GM23338 (cell line): ENCODE data around the gene SERPING1. TPM values are rescaled to one million over a fixed set of nuclear protein-coding genes. Genes with fewer than 3 reads are reported as not detected.

Experiments used
- EZH2 ChIP-seq: fragments of 200-600 bp; sonication (generic); IDR thresholded peaks from one replicate; pipeline ENCODE4 v1.8.0; 2017; ENCODE audit warnings: antibody characterized with exemption, mild to moderate bottlenecking, low read depth; ENCODE audit not compliant: unreplicated experiment
- STAT1 ChIP-seq: IDR thresholded peaks from one replicate; pipeline ENCODE4 v1.6.1; 2016; ENCODE audit warnings: antibody characterized with exemption; ENCODE audit not compliant: unreplicated experiment
- polyA plus RNA-seq: library from polyadenylated mRNA; unstranded; fragments of >200 nt; fragmentation: Nextera tagmentation; extraction: Ambion mirVana; gene quantifications from 2 replicates; pipeline ENCODE4 v1.2.1, GENCODE V29; 2016
- total RNA-seq: library from RNA; depleted of rRNA; stranded (reverse); fragments of >200 nt; shearing (Covaris generic); gene quantifications from 2 replicates; pipeline ENCODE4 v1.2.3, GENCODE V29; 2014
- TF ChIP-seq, protein P1 (sequence below): IDR thresholded peaks from one replicate; pipeline ENCODE4 v1.6.1; 2018; ENCODE audit warnings: antibody characterized with exemption; ENCODE audit not compliant: unreplicated experiment
- TF ChIP-seq, protein P2 (sequence below): fragments of 250-450 bp; sonication (Bioruptor Pico); IDR thresholded peaks from 2 replicates; pipeline ENCODE4 v1.5.0; 2020; ENCODE audit warnings: mild to moderate bottlenecking, moderate library complexity

The SERPING1 gene
- total and polyA plus RNA-seq, 2 experiments from 2014 or later = 42.3 to 54.7 TPM

DNA sequence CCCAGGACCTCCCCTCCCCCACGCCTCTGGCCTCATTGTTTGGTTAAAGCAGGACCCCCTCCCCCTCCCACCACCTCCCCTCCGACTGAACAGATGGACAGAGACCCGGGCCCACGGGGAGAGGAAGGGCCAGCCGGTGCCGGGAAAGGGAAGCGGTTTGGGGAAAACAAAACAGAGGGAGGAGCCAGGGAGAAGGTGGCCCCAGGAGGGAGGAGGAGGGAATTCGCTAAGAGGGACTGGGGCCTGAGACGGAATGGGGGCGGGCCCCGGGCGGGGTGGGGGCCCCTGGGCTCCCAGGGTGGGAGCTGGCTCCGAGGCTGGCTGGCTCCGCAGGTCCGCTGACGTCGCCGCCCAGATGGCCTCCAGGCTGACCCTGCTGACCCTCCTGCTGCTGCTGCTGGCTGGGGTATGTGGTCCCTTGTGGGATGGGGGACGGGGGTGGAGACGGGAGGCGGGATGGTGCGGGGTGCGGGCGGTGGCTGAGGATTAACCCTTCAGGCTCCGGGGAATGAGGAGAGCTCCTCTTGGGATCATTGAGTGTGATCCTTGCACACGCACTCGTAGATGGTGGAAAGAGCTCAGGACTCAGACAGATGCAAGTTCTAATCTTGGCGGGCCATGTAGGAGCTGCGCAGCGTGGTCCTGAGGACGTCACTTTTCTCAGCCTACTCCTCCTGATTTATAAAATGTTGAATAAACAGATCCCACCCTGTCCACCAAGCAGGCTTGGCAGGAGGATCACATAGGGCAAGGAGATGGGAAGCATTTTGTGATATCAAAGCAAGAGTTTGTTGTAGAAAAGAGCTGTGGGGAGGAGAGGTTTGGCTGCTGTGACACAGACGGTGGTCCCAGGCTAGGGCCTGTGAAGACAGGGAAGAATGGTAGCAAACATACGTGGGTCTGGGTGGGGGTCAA, 688 bp downstream of the SERPING1 start (continued):
- TF ChIP-seq, protein P1, sequence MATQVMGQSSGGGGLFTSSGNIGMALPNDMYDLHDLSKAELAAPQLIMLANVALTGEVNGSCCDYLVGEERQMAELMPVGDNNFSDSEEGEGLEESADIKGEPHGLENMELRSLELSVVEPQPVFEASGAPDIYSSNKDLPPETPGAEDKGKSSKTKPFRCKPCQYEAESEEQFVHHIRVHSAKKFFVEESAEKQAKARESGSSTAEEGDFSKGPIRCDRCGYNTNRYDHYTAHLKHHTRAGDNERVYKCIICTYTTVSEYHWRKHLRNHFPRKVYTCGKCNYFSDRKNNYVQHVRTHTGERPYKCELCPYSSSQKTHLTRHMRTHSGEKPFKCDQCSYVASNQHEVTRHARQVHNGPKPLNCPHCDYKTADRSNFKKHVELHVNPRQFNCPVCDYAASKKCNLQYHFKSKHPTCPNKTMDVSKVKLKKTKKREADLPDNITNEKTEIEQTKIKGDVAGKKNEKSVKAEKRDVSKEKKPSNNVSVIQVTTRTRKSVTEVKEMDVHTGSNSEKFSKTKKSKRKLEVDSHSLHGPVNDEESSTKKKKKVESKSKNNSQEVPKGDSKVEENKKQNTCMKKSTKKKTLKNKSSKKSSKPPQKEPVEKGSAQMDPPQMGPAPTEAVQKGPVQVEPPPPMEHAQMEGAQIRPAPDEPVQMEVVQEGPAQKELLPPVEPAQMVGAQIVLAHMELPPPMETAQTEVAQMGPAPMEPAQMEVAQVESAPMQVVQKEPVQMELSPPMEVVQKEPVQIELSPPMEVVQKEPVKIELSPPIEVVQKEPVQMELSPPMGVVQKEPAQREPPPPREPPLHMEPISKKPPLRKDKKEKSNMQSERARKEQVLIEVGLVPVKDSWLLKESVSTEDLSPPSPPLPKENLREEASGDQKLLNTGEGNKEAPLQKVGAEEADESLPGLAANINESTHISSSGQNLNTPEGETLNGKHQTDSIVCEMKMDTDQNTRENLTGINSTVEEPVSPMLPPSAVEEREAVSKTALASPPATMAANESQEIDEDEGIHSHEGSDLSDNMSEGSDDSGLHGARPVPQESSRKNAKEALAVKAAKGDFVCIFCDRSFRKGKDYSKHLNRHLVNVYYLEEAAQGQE = no peak
- TF ChIP-seq, protein P2, sequence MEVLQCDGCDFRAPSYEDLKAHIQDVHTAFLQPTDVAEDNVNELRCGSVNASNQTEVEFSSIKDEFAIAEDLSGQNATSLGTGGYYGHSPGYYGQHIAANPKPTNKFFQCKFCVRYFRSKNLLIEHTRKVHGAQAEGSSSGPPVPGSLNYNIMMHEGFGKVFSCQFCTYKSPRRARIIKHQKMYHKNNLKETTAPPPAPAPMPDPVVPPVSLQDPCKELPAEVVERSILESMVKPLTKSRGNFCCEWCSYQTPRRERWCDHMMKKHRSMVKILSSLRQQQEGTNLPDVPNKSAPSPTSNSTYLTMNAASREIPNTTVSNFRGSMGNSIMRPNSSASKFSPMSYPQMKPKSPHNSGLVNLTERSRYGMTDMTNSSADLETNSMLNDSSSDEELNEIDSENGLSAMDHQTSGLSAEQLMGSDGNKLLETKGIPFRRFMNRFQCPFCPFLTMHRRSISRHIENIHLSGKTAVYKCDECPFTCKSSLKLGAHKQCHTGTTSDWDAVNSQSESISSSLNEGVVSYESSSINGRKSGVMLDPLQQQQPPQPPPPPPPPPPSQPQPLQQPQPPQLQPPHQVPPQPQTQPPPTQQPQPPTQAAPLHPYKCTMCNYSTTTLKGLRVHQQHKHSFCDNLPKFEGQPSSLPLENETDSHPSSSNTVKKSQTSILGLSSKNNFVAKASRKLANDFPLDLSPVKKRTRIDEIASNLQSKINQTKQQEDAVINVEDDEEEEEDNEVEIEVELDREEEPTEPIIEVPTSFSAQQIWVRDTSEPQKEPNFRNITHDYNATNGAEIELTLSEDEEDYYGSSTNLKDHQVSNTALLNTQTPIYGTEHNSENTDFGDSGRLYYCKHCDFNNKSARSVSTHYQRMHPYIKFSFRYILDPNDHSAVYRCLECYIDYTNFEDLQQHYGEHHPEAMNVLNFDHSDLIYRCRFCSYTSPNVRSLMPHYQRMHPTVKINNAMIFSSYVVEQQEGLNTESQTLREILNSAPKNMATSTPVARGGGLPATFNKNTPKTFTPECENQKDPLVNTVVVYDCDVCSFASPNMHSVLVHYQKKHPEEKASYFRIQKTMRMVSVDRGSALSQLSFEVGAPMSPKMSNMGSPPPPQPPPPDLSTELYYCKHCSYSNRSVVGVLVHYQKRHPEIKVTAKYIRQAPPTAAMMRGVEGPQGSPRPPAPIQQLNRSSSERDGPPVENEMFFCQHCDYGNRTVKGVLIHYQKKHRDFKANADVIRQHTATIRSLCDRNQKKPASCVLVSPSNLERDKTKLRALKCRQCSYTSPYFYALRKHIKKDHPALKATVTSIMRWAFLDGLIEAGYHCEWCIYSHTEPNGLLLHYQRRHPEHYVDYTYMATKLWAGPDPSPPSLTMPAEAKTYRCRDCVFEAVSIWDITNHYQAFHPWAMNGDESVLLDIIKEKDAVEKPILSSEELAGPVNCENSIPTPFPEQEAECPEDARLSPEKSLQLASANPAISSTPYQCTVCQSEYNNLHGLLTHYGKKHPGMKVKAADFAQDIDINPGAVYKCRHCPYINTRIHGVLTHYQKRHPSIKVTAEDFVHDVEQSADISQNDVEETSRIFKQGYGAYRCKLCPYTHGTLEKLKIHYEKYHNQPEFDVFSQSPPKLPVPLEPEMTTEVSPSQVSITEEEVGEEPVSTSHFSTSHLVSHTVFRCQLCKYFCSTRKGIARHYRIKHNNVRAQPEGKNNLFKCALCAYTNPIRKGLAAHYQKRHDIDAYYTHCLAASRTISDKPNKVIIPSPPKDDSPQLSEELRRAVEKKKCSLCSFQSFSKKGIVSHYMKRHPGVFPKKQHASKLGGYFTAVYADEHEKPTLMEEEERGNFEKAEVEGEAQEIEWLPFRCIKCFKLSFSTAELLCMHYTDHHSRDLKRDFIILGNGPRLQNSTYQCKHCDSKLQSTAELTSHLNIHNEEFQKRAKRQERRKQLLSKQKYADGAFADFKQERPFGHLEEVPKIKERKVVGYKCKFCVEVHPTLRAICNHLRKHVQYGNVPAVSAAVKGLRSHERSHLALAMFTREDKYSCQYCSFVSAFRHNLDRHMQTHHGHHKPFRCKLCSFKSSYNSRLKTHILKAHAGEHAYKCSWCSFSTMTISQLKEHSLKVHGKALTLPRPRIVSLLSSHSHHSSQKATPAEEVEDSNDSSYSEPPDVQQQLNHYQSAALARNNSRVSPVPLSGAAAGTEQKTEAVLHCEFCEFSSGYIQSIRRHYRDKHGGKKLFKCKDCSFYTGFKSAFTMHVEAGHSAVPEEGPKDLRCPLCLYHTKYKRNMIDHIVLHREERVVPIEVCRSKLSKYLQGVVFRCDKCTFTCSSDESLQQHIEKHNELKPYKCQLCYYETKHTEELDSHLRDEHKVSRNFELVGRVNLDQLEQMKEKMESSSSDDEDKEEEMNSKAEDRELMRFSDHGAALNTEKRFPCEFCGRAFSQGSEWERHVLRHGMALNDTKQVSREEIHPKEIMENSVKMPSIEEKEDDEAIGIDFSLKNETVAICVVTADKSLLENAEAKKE (CRISPR knock-in tag) = no peak
- TF ChIP-seq STAT1 (no peak), EZH2 (no peak)
